Measurements from ENCODE around the gene JAG1. TPM values are rescaled to one million over a fixed set of nuclear protein-coding genes. Genes with fewer than 3 reads are reported as not detected.

JAG1 gene
- total RNA-seq, 1 donor from 2014 or later: 1.3 TPM

GRCh38 chr20:10670501-10671220 lies 3.1 kb downstream of the JAG1 start:
- no peaks in the 10 kb centered on the region for H3K9me3 Mint-ChIP-seq
- H3K27me3 Mint-ChIP-seq (ENCODE audit: insufficient read depth): peaks cover 55% of the 10 kb centered on the region
- H3K27ac Mint-ChIP-seq: no peak overlapping the region
- H3K36me3 Mint-ChIP-seq (ENCODE audit: low read depth): peaks cover 2% of the 10 kb centered on the region
- DNase-seq (ENCODE audit: low spot score): no peak
- peaks cover 26% of the 10 kb centered on the region for H3K4me1 Mint-ChIP-seq (ENCODE audit: low read depth)
- H3K4me3 Mint-ChIP-seq: no peak overlapping the region
- intact Hi-C loops (cut with micrococcal nuclease): loop anchor here (5.0 to 10.0 kb wide), 2 partner anchors 696 to 1222 kb away; no protein-coding TSS in a partner anchor

- peaks cover 49% of the 10 kb centered on the region for H3K27me3 Mint-ChIP-seq (ENCODE audit: insufficient read depth)
- H3K36me3 Mint-ChIP-seq (ENCODE audit: low read depth): peaks cover 2% of the 10 kb centered on the region
- DNase-seq (ENCODE audit: low spot score): no peak
- H3K9me3 Mint-ChIP-seq: no peaks in the 10 kb centered on the region
- H3K4me1 Mint-ChIP-seq (ENCODE audit: low read depth): peaks cover 22% of the 10 kb centered on the region
- no peak overlapping the region for H3K4me3 Mint-ChIP-seq
- intact Hi-C loops (cut with micrococcal nuclease): loop anchor here (5.0 to 10.0 kb wide), 2 partner anchors 695 to 1222 kb away; no protein-coding TSS in a partner anchor
- H3K27ac Mint-ChIP-seq: no peak overlapping the region
Measured at GRCh38 chr20:10669843-10670446, 3.9 kb downstream of the JAG1 start.

GRCh38 chr20:10668677-10669368 lies 5.0 kb downstream of the JAG1 start:
- Mint-ChIP-seq H3K4me3 (no peak overlapping the region), H3K9me3 (no peaks in the 10 kb centered on the region), H3K27me3 (ENCODE audit: insufficient read depth) (peaks cover 47% of the 10 kb centered on the region), H3K27ac (no peak overlapping the region), H3K4me1 (ENCODE audit: low read depth) (peaks cover 18% of the 10 kb centered on the region), H3K36me3 (ENCODE audit: low read depth) (peaks cover 2% of the 10 kb centered on the region)
- intact Hi-C loops (cut with micrococcal nuclease): no loop called here
- DNase-seq (ENCODE audit: low spot score): no peak

GRCh38 chr20:10667560-10668167 lies 6.1 kb downstream of the JAG1 start:
- Mint-ChIP-seq H3K27me3 (ENCODE audit: insufficient read depth) (peaks cover 42% of the 10 kb centered on the region), H3K9me3 (no peaks in the 10 kb centered on the region), H3K27ac (no peak overlapping the region), H3K36me3 (ENCODE audit: low read depth) (no peaks in the 10 kb centered on the region), H3K4me1 (ENCODE audit: low read depth) (peaks cover 12% of the 10 kb centered on the region), H3K4me3 (no peak overlapping the region)
- no peak for DNase-seq (ENCODE audit: low spot score)
- intact Hi-C loops (cut with micrococcal nuclease): no loop called here

- Mint-ChIP-seq H3K27me3 (ENCODE audit: insufficient read depth) (peaks cover 35% of the 10 kb centered on the region), H3K4me1 (ENCODE audit: low read depth) (peaks cover 6% of the 10 kb centered on the region), H3K36me3 (ENCODE audit: low read depth) (no peaks in the 10 kb centered on the region), H3K27ac (no peak overlapping the region), H3K9me3 (no peaks in the 10 kb centered on the region), H3K4me3 (no peak overlapping the region)
- DNase-seq (ENCODE audit: low spot score): no peak
- intact Hi-C loops (cut with micrococcal nuclease): no loop called here
Measured at GRCh38 chr20:10667077-10667401, 6.8 kb downstream of the JAG1 start.

- intact Hi-C loops (cut with micrococcal nuclease): no loop called here
- Mint-ChIP-seq H3K27ac (no peak overlapping the region), H3K4me1 (ENCODE audit: low read depth) (peaks cover 4% of the 10 kb centered on the region), H3K27me3 (ENCODE audit: insufficient read depth) (peaks cover 35% of the 10 kb centered on the region), H3K4me3 (no peak overlapping the region), H3K36me3 (ENCODE audit: low read depth) (no peaks in the 10 kb centered on the region), H3K9me3 (no peaks in the 10 kb centered on the region)
- no peak for DNase-seq (ENCODE audit: low spot score)
Measured at GRCh38 chr20:10666221-10667076, 7.3 kb downstream of the JAG1 start.

- Mint-ChIP-seq H3K9me3 (no peaks in the 10 kb centered on the region), H3K4me3 (no peak overlapping the region), H3K27me3 (ENCODE audit: insufficient read depth) (peaks cover 34% of the 10 kb centered on the region), H3K4me1 (ENCODE audit: low read depth) (no peaks in the 10 kb centered on the region), H3K36me3 (ENCODE audit: low read depth) (no peaks in the 10 kb centered on the region), H3K27ac (no peak overlapping the region)
- DNase-seq (ENCODE audit: low spot score): no peak
- intact Hi-C loops (cut with micrococcal nuclease): no loop called here
Measured at GRCh38 chr20:10665791-10666190, 8.0 kb downstream of the JAG1 start.

GRCh38 chr20:10665027-10665561 lies 8.7 kb downstream of the JAG1 start:
- H3K4me1 Mint-ChIP-seq (ENCODE audit: low read depth): no peaks in the 10 kb centered on the region
- H3K36me3 Mint-ChIP-seq (ENCODE audit: low read depth): no peaks in the 10 kb centered on the region
- H3K4me3 Mint-ChIP-seq: no peak overlapping the region
- intact Hi-C loops (cut with micrococcal nuclease): no loop called here
- no peak for DNase-seq (ENCODE audit: low spot score)
- no peaks in the 10 kb centered on the region for H3K9me3 Mint-ChIP-seq
- peaks cover 31% of the 10 kb centered on the region for H3K27me3 Mint-ChIP-seq (ENCODE audit: insufficient read depth)
- H3K27ac Mint-ChIP-seq: no peak overlapping the region

GRCh38 chr20:10663756-10664155 lies 10.0 kb downstream of the JAG1 start:
- Mint-ChIP-seq H3K9me3 (no peaks in the 10 kb centered on the region), H3K36me3 (ENCODE audit: low read depth) (no peaks in the 10 kb centered on the region), H3K27me3 (ENCODE audit: insufficient read depth) (peaks cover 20% of the 10 kb centered on the region), H3K4me1 (ENCODE audit: low read depth) (no peaks in the 10 kb centered on the region), H3K27ac (no peak overlapping the region), H3K4me3 (no peak overlapping the region)
- DNase-seq (ENCODE audit: low spot score): no peak
- intact Hi-C loops (cut with micrococcal nuclease): no loop called here

GRCh38 chr20:10662661-10663458 lies 10.9 kb downstream of the JAG1 start:
- H3K4me1 Mint-ChIP-seq (ENCODE audit: low read depth): no peaks in the 10 kb centered on the region
- H3K4me3 Mint-ChIP-seq: no peak overlapping the region
- H3K36me3 Mint-ChIP-seq (ENCODE audit: low read depth): no peaks in the 10 kb centered on the region
- peaks cover 18% of the 10 kb centered on the region for H3K27me3 Mint-ChIP-seq (ENCODE audit: insufficient read depth)
- H3K9me3 Mint-ChIP-seq: no peaks in the 10 kb centered on the region
- intact Hi-C loops (cut with micrococcal nuclease): no loop called here
- no peak for DNase-seq (ENCODE audit: low spot score)
- no peak overlapping the region for H3K27ac Mint-ChIP-seq

- Mint-ChIP-seq H3K4me1 (ENCODE audit: low read depth) (no peaks in the 10 kb centered on the region), H3K9me3 (no peaks in the 10 kb centered on the region), H3K4me3 (no peak overlapping the region), H3K27ac (no peak overlapping the region), H3K27me3 (ENCODE audit: insufficient read depth) (peaks cover 17% of the 10 kb centered on the region), H3K36me3 (ENCODE audit: low read depth) (no peaks in the 10 kb centered on the region)
- intact Hi-C loops (cut with micrococcal nuclease): no loop called here
- DNase-seq (ENCODE audit: low spot score): no peak
Measured at GRCh38 chr20:10662151-10662550, 11.6 kb downstream of the JAG1 start.

Data from activated T-helper 1 cell treated with anti-CD3 and anti-CD28 coated beads, Interleukin-12 subunit alpha, Interleukin-12 subunit beta, Interleukin-2, Interleukin-4 antibody, amounts not matched to agents 30 ng/mL and 10 ng/mL and 1 ng/mL, durations not matched to agents 14 hours and 24 hours and 36 hours (primary cell).